ENCODE data around the gene ZFP69B. TPM values are rescaled to one million over a fixed set of nuclear protein-coding genes. Genes with fewer than 3 reads are reported as not detected.

Gene ZFP69B
- total and polyA plus RNA-seq, 2 donors (not counting 1 experiment from before 2014, with no cell fraction given): 1.0 to 10.8 TPM

DNA sequence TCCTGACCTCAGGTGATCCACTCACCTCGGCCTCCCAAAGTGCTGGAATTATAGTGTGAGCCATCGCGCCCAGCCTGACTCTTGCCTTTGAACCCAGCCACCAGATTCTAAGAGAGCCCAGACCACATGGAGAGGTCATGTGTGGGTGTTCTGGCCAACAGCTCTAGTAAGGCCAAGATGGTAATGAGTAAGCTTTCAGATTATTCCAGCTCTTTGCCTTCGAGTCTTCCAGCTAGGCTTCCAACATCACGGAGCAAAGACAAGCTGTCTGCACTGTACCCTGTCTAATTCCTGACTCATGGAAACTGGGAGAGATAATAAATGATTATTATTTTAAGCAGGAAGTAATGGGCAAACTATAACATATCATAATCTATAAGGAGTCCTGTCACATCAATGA lies 14.8 kb upstream of the ZFP69B start:
- intact Hi-C loops (cut with micrococcal nuclease): no loop called here
- H2AFZ ChIP-seq (ENCODE audit: insufficient read depth, low read depth, low read length, poor library complexity, severe bottlenecking): no peak overlapping the region
- no peaks in the 10 kb centered on the region for H3K27me3 ChIP-seq (replicated peaks in 1 of 4; ENCODE audit: control extremely low read depth in 1 of 4, control insufficient read depth in 3 of 4, insufficient read depth in 4 of 4, low read length in 3 of 4)
- H3K4me2 ChIP-seq (replicated peaks; ENCODE audit: low read depth, low read length, poor library complexity, severe bottlenecking): no peak overlapping the region
- H3K9ac ChIP-seq (ENCODE audit: low read length): no peak overlapping the region
- DNase-seq (no peak), ATAC-seq (ENCODE audit: low read depth) (no peak)
- H3K4me1 ChIP-seq (ENCODE audit: control insufficient read depth in 2 of 2, insufficient read depth in 2 of 2, low read length in 2 of 2): no peaks in the 10 kb centered on the region
- ChIA-PET POLR2A (interaction anchor here (0.7 to 1.0 kb wide), 2 partner anchors 11 to 73 kb away, joined by 5 to 14 read pairs; partner anchors contain the start of gene EXO5), CTCF (interaction anchor here (1.4 to 5.5 kb wide), 5 partner anchors 12 to 350 kb away, joined by 6 to 53 read pairs (median 9); no protein-coding TSS in a partner anchor)
- Mint-ChIP-seq H3K4me1 (peaks cover 2% of the 10 kb centered on the region), H3K27me3 (no peaks in the 10 kb centered on the region), H3K9me3 (ENCODE audit: insufficient read depth) (no peaks in the 10 kb centered on the region), H3K4me3 (no peak overlapping the region), H3K27ac (no peak overlapping the region)
- no peaks in the 10 kb centered on the region for H3K36me3 ChIP-seq (replicated peaks in 1 of 2; ENCODE audit: control extremely low read depth in 1 of 2, control insufficient read depth in 1 of 2, extremely low read depth in 1 of 2, insufficient read depth in 2 of 2, low read length in 1 of 2)
- WGBS (ENCODE audit: insufficient coverage): 97% methylated on average over 4 of the region's 5 CpGs
- H3K27ac ChIP-seq (ENCODE audit: low read length in 2 of 2): no peak overlapping the region
- TF ChIP-seq EZH2 (IDR thresholded peaks at IDR 0.05; ENCODE audit: borderline replicate concordance, insufficient read depth, low read depth, low read length, poor library complexity, severe bottlenecking): no peak
- TF ChIP-seq, protein P1, sequence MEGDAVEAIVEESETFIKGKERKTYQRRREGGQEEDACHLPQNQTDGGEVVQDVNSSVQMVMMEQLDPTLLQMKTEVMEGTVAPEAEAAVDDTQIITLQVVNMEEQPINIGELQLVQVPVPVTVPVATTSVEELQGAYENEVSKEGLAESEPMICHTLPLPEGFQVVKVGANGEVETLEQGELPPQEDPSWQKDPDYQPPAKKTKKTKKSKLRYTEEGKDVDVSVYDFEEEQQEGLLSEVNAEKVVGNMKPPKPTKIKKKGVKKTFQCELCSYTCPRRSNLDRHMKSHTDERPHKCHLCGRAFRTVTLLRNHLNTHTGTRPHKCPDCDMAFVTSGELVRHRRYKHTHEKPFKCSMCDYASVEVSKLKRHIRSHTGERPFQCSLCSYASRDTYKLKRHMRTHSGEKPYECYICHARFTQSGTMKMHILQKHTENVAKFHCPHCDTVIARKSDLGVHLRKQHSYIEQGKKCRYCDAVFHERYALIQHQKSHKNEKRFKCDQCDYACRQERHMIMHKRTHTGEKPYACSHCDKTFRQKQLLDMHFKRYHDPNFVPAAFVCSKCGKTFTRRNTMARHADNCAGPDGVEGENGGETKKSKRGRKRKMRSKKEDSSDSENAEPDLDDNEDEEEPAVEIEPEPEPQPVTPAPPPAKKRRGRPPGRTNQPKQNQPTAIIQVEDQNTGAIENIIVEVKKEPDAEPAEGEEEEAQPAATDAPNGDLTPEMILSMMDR (IDR thresholded peaks at IDR 0.05): no peak
- H3K4me3 ChIP-seq (ENCODE audit: control extremely low read depth in 1 of 5, extremely low read depth in 1 of 5, insufficient read depth in 1 of 5, low read depth in 2 of 5, low read length in 4 of 5): no peak overlapping the region
- no peaks in the 10 kb centered on the region for H4K20me1 ChIP-seq (ENCODE audit: control insufficient read depth, insufficient read depth, low read length, poor library complexity, severe bottlenecking)
- H3K9me3 ChIP-seq (ENCODE audit: control extremely low read depth in 1 of 3, control insufficient read depth in 2 of 3, insufficient read depth in 1 of 3, low read length in 2 of 3): no peaks in the 10 kb centered on the region
- H3K79me2 ChIP-seq (ENCODE audit: control insufficient read depth, insufficient read depth, low read length): no peaks in the 10 kb centered on the region

DNA sequence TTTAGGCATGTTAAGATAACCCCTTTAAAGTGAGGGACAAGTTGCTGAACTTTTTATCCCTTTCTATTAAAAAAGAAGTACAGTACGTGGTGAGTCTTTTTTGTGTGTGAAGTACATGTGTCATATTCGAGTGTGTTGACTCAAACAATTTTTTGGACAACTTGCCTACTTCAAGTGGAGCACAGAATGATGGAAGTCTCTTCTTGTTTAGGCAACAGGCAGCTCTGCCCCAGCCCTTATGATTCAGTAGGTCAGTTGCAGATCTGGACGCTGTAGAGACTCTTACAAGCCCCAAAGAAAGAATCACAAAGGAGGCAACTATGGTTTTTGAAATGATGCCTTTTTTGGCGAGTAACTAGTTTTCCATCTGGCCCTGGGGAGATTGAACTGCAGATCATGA lies 14.4 kb upstream of the ZFP69B start:
- H3K9me3 Mint-ChIP-seq (ENCODE audit: insufficient read depth): no peaks in the 10 kb centered on the region
- H3K4me1 Mint-ChIP-seq: peaks cover 2% of the 10 kb centered on the region
- Histone ChIP-seq H3K9ac (ENCODE audit: low read length) (no peak overlapping the region), H3K4me2 (replicated peaks; ENCODE audit: low read depth, low read length, poor library complexity, severe bottlenecking) (no peak overlapping the region), H3K27ac (ENCODE audit: low read length in 2 of 2) (no peak overlapping the region), H3K4me3 (ENCODE audit: control extremely low read depth in 1 of 5, extremely low read depth in 1 of 5, insufficient read depth in 1 of 5, low read depth in 2 of 5, low read length in 4 of 5) (no peak overlapping the region), H4K20me1 (ENCODE audit: control insufficient read depth, insufficient read depth, low read length, poor library complexity, severe bottlenecking) (no peaks in the 10 kb centered on the region), H3K4me1 (ENCODE audit: control insufficient read depth in 2 of 2, insufficient read depth in 2 of 2, low read length in 2 of 2) (no peaks in the 10 kb centered on the region), H2AFZ (ENCODE audit: insufficient read depth, low read depth, low read length, poor library complexity, severe bottlenecking) (no peak overlapping the region), H3K79me2 (ENCODE audit: control insufficient read depth, insufficient read depth, low read length) (no peaks in the 10 kb centered on the region), H3K9me3 (ENCODE audit: control extremely low read depth in 1 of 3, control insufficient read depth in 2 of 3, insufficient read depth in 1 of 3, low read length in 2 of 3) (no peaks in the 10 kb centered on the region), H3K36me3 (replicated peaks in 1 of 2; ENCODE audit: control extremely low read depth in 1 of 2, control insufficient read depth in 1 of 2, extremely low read depth in 1 of 2, insufficient read depth in 2 of 2, low read length in 1 of 2) (no peaks in the 10 kb centered on the region), H3K27me3 (replicated peaks in 1 of 4; ENCODE audit: control extremely low read depth in 1 of 4, control insufficient read depth in 3 of 4, insufficient read depth in 4 of 4, low read length in 3 of 4) (no peaks in the 10 kb centered on the region)
- H3K27ac Mint-ChIP-seq: no peak overlapping the region
- ATAC-seq (ENCODE audit: low read depth) (no peak), DNase-seq (no peak)
- ChIA-PET CTCF (interaction anchor here (1.4 to 5.5 kb wide), 5 partner anchors 12 to 350 kb away, joined by 6 to 53 read pairs (median 9); no protein-coding TSS in a partner anchor), POLR2A (interaction anchor here (1.0 kb wide), 1 partner anchor 11 kb away, joined by 5 read pairs; no protein-coding TSS in a partner anchor)
- WGBS (ENCODE audit: insufficient coverage): 100% methylated on average over 1 of the region's 4 CpGs
- no peak overlapping the region for H3K4me3 Mint-ChIP-seq
- H3K27me3 Mint-ChIP-seq: no peaks in the 10 kb centered on the region
- TF ChIP-seq EZH2 (IDR thresholded peaks at IDR 0.05; ENCODE audit: borderline replicate concordance, insufficient read depth, low read depth, low read length, poor library complexity, severe bottlenecking): no peak
- TF ChIP-seq, protein P1 (IDR thresholded peaks at IDR 0.05): no peak
- intact Hi-C loops (cut with micrococcal nuclease): no loop called here
